ENCODE measurements around the gene CD163. TPM values are rescaled to one million over a fixed set of nuclear protein-coding genes. Genes with fewer than 3 reads are reported as not detected.
A peak's percentile ranks its signal among the peaks of the same experiment; 100 is the strongest.
"Not testable (repeated sequence)": the region's sequence is repeated elsewhere in the genome, so short reads cannot be mapped to it uniquely, and the experiment has no call there.

Gene CD163
- under 0.01 TPM in 1 of 2 replicates, not detected in the other for total RNA-seq

DNA sequence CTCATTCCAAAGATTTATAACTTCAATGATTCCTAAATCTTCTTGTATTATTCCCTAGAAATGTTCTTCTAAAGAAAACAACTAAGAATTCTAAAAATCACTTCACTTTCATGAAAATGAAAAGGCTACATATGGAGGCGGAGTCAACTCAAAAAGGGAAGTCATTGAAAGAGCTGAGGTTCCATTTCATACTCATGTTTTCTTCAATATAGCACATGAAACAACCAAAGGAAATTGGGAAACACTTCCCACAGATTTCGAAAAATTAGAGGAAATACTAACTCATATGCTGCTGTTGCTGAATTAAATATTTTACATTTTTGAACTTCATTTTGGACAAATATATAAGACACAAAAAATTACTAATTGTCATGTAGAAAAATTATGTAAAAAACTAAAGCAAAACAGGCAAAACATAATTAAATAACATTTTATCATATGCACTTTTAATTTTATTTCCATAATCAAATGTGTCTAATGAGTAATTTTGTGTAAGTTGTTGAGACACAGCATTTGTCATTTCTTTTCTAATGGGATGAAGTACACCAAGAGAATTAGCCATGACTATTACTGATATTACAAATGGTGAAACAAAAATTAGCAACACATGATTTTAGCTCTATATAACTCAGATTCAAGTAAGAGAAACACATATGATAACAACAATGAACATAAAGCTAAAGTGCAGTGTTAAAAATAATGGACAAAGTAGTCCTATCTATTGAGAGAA, at the start of gene CD163:
TSS of gene CD163 (minus strand) at position 92 of the 730 bp plus-strand sequence. CDS start at position 5, 87 bp downstream.
- DNase-seq (ENCODE audit: low read depth in 2 of 2): no peak

- no peak for DNase-seq (ENCODE audit: low read depth in 2 of 2)
These were observed 39.2 kb upstream of the CD163 start for GRCh38 chr12:7542813-7543212.

DNA sequence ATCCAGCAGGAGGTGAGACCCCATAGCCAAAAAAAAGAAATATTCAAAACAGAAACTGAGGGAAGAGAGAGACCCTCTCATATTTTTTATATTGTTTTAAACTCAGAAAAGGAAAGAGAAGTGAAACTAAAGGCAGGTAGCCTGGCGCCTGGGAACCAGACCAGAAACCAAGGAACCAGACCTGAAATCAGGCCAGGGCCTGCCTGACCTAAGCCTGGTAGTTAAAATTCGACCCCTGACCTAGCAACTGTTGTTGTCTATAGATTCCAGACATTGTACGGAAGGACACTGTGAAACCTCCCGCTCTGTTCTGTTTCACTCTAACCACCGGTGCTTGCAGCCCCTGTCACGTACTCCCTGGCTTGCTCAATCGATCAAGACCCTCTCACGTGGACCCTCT, 38.5 kb upstream of the CD163 start:
- no peak for DNase-seq (ENCODE audit: low read depth in 2 of 2)

DNA sequence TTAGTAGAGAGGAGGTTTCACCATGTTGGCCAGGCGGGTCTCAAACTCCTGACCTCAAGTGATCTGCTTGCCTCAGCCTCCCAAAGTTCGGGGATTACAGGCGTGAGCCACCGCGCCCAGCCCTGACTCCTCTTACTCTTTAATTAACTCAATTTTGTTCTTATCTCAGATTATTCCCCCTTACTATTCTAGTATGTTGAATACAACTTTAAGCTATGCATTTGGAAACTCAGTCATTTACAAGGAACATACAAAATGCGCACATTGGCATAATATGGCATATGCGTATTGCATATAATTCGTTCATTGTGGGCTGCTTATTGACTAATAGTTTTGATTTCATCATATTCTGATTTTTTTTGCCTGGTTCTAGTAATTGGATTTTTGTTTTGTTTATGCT, 10.8 kb upstream of the CD163 start:
- DNase-seq (ENCODE audit: low read depth in 2 of 2): no peak

- no peak for DNase-seq (ENCODE audit: low read depth in 2 of 2)
These were observed 9.0 kb upstream of the CD163 start for GRCh38 chr12:7512553-7512952.

- not testable (repeated sequence) for DNase-seq (ENCODE audit: low read depth in 2 of 2)
These were observed 6.4 kb upstream of the CD163 start for GRCh38 chr12:7509793-7510470.

DNA sequence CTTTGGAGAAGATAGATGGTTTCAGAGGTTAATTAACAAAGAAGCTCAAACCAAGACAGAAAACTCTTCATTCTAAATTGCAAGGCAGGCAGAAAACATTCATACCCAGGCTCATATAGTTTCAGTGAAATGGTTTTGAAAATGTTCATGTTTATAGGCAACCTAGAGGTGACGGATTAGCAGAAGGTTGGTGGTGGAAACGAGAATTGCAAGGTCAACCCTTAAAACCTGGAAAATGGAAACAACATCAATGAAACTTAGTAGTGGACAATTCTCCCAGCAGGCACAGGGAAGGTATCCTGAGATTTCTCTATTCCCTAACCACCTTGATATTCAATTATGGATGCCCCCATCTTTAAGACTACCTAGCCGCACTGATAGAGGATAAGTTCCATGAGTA, 965 bp downstream of the CD163 start:
- DNase-seq (ENCODE audit: low read depth in 2 of 2): no peak

DNA sequence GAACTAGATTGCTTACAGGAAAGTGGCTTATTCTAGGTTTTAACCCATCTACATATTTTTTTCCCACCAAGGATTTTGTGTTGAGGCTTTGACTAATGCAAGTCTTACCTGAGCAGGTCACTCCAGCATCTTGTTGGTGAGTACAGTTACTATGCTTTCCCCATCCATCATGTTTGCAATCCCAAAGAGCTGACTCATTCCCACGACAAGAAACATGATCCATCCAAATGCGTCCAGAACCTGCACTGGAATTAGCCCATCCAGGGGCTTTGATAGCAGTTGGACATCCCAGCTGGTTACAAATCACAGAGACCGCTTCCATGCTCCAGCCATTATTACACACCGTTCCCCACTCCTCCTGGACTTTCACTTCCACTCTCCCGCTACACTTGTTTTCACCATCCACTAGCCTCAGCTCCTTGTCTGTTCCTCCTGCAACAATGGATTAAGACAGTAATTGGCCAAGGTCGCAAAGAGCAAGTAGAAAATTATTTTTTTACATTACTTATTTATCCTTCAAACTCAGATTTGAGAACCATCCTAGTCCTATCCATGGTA, 2.5 kb downstream of the CD163 start:
- no peak for DNase-seq (ENCODE audit: low read depth in 2 of 2)

DNA sequence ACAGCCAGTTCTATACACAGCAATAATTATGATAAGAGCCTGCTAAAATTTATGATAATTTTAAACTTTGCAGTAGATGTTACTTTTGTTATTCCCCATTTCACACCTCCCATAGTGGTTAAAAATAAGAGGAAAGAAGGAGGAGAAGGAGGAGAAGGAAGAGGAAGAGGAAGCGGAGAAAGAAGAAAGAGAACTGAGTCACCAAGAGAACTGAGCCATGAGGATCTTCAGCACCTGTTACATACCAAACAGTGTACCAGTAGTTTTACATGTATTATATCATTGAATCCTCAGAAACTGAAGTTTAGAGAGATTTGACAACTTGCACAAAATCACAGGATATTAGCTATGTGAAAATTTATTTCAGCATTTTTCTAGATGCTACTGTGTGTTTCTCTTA, 3.9 kb downstream of the CD163 start:
- DNase-seq (ENCODE audit: low read depth in 2 of 2): no peak

- no peak for DNase-seq (ENCODE audit: low read depth in 2 of 2)
These were observed 4.8 kb downstream of the CD163 start for GRCh38 chr12:7498809-7499208.

DNA sequence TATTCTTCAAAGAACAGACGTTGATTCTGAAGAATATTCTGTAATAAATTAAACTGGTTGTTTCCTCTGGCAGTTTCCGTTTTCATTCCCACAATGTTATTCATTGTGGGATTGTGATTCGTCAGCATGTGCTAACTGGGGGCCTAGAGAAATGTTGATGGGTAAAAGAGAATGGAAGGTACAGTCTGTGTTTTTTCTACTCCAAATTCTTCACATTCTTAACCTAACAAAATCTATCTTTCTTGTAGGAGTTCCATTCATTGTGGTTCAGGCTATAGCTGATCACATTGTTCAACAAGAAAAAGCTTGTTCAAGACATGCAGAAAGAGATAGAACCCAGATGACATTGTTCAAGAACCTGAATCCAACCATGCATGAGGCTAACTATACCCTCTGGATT, 5.9 kb downstream of the CD163 start:
- DNase-seq (ENCODE audit: low read depth in 2 of 2): no peak

- no peak for DNase-seq (ENCODE audit: low read depth in 2 of 2)
These were observed 7.1 kb downstream of the CD163 start for GRCh38 chr12:7496451-7496850.

- DNase-seq (ENCODE audit: low read depth in 2 of 2): no peak
These were observed 8.4 kb downstream of the CD163 start for GRCh38 chr12:7495136-7495535.

GRCh38 chr12:7493006-7493405, 10.6 kb downstream of the CD163 start:
- no peak for DNase-seq (ENCODE audit: low read depth in 2 of 2)

DNA sequence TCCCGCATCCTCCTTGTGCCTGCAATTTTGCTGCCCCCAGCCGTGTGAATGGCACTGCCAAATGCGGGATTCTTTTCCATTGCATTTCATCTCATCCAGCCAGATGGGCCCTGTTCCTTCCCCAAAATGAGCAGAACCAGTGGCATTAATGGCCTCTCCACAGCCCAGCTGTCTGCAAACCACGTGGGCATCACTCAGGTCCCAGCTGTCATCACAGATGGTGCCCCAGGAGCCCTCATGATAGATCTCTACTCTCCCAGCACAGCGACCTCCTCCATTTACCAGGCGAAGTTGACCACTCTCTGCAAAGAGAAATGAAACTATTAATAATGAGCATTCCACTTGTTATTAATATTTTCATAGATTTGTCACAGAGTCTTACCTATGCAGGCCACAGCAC, 17.1 kb downstream of the CD163 start:
- no peak for DNase-seq (ENCODE audit: low read depth in 2 of 2)

- no peak for DNase-seq (ENCODE audit: low read depth in 2 of 2)
These were observed 18.5 kb downstream of the CD163 start for GRCh38 chr12:7485095-7485494.

- no peak for DNase-seq (ENCODE audit: low read depth in 2 of 2)
These were observed 20.2 kb downstream of the CD163 start for GRCh38 chr12:7483343-7483742.

- no peak for DNase-seq (ENCODE audit: low read depth in 2 of 2)
These were observed 23.8 kb downstream of the CD163 start for GRCh38 chr12:7479771-7480170.

GRCh38 chr12:7472060-7472459, 31.5 kb downstream of the CD163 start:
- no peak for DNase-seq (ENCODE audit: low read depth in 2 of 2)

DNA sequence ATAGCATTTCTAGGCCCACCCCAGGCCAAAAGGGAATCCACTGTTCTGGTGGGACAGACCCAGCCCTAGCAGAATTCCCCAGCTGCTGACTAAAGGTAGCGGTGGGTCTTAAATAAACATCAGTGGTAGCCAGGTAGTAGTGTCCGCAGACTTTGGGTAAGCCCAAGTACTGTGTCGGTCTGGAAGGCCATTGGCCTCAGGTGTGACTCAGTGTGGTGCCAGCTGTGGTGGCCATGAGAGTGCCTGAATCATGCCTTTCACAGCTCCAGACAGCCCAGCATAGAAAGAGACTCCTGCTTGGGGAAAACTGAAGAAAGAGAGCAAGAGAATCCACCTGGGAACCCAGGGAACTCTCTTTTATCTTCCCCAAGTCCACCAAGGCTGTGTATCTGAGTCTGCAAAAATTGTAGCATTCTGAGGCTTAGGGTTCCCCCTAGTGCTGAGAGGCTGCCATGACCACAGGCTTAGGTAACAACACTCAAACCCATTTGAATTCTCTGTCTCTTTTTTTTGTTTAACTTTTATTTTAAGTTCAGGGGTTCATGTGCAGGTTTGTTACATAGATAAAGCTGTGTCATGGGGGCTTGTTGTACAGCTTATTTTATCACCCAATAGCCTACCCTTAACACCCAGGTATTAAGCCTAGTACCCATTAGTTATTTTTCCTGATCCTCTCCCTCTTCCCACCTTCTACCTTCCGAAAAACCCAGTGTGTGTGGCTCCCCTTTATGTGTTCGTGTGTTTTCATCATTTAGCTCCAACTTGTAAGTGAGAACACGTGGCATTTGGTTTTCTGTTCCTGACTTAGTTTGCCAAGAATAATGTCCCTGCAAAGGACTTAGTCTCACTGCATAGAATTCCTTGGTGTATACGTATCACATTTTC, 43.0 kb downstream of the CD163 start:
- peak; percentile 40 to 66 for DNase-seq (ENCODE audit: low read depth in 2 of 2)

- no peak for DNase-seq (ENCODE audit: low read depth in 2 of 2)
These were observed 43.6 kb downstream of the CD163 start for GRCh38 chr12:7459973-7460372.

DNA sequence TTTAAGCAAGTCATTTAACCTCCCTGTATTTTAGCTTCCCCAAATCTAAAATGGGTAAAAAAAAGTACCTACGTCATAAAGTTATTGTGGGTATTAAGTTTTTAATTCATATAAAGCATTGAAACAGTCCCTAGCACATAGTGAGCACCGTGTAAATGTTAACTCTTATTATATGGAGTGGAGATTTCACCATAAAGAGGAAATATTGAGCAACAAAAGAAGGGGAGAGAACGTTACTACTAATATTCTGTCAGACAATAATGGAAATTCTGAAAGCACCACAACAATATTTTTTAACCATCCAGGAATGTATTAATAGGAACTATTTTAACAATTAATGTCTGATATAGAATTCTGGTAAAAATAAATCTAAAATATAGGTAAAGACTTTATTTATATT, 51.8 kb downstream of the CD163 start:
- no peak for DNase-seq (ENCODE audit: low read depth in 2 of 2)
